Colon (tissue), 2 donors: Measurements from ENCODE around the gene PXMP2.

Experiments
- FAIRE-seq: peaks from 2 replicates; lab custom pipeline; 2012; peaks lifted over from hg19 to GRCh38; lab: Jason Lieb, UNC
- donor health status: control.
- donor health status: control.

PXMP2 gene

DNA sequence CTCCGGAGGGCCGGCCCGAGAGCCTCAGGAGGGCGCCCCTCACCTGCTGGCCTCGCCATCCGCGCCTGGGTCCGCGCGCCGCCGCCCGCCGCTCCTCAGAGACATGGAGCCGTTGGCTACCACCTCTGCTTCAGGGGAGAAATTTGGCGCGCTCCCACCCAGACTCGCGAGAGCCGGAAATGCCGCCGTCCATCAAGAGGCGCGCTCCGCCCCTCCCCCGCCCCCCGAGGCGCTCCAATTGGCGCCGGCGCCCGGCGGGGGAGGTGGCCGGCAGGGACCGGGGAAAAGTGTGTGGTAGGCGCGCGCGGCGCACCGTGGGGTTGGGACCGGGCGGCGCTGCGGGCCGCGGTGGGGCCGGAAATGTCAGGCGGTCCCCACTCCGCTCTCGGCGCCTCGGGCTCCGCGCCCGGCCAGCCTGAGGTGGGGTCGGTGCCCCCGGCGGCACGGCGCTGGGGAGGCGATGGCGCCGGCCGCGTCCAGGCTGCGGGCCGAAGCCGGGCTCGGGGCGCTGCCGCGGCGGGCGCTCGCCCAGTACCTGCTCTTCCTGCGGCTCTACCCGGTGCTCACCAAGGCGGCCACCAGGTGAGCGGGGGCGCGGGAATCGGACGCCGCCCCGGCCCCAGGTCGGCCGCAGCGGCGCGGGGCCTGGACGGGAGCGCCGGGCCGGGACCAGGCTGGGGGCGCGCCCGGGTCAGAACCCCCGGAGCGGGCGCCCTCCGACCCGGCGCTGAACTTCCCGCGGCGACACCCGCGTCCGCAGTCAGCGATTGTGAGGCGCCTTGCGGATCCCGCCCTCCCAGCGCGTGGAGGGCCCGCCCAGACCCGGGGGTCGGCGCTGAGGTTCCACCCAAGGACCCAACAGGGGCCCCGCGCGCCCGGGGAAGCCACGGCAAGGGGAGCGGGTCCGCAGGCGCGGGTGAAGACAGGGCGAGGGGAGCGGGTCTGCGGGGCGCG lies at the start of gene PXMP2, which contains the start of gene POLE:
Gene PXMP2, plus strand, starts transcription at position 377 of the 954 bp plus-strand sequence. Its CDS starts 84 bp downstream, at position 461.
Gene POLE, minus strand, starts transcription at position 132 of the 954 bp plus-strand sequence. Its CDS starts 27 bp downstream, at position 105.
- no peak for FAIRE-seq

DNA sequence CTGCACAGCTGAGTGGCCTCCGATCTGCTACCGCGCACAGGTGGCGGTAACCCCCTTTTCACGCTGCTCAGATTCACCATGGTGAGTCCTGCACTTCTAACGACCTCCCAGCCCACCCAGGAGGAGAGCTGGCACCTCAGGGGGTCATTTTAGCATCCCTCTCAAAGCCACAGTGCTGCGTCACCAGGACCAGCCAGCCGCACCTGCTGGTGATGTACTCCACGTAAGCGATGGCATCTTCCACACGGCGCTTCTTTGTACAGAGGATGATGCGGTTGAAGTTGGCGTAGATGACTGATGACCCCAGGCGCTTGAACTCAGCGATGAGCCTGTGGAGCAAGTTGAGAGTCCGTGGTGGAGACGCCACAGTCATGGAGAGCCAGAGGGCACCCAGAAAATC lies 49.6 kb upstream of the PXMP2 start:
- FAIRE-seq: no peak

DNA sequence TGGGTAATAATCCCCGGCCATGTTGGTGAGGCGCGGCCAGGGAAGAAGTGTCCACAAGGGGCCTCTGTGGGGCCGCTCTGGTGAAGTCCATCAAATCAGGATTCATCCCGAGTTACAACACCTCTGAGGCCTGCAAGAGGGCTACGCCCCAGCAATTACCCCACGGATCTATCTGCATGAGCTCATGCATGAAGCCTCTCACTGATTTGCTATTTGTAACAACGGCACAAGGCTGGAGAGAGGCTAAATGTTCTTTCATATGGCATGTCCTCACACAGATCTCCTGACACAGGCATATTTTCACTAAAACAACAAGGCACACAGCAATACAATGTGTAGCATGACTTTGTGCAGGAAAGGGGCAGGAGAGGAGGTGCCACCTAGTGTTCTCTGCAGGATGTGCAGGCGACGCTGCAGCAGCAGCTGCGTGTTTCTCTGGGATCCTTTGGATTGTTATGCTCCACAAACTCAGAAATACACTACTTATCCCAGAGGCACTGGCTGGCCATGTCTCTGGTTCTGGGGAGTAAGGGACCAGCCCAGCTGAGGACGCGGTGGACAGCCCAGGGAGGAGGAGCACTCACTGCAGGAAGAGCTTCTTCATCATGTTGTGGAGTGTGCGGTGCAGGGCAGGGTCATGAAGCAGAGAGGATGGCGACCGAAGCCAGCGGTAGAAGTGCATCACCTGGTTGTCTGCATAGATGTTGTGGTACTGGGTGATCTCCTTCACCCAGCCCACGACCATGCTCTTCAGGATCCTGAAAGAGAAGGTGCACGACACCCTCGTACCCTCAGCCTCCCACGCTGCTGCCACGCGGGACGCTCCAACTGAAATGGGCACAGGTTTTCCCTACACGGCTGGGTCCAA lies 48.6 kb upstream of the PXMP2 start:
- no peak for FAIRE-seq

DNA sequence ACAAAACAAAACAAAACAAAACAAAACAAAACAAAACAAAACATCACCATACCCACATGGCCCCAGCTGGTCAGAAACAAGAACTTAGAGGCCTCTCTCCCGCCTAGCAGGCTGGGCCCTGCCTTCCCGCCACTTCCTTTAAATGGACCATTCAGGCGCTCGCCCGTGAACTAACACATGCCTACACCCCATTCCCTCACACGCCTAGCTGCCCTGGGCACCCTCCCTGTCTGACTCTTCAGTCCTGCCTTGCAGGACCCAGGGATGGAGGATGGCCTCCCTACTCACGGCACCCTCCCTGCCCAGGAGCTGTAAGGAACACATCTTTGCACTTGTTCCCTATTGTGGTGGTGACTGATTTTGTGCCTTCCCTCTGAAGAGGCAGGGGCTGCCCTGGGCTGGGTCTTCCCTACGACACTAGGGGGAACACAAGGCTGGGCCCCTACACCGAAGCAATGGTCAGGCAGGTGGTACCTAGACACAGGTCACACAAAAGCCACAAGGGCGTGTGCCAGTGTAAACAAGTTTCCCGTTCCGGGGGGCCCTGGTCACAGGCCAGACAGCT lies 47.3 kb upstream of the PXMP2 start:
- FAIRE-seq: no peak

DNA sequence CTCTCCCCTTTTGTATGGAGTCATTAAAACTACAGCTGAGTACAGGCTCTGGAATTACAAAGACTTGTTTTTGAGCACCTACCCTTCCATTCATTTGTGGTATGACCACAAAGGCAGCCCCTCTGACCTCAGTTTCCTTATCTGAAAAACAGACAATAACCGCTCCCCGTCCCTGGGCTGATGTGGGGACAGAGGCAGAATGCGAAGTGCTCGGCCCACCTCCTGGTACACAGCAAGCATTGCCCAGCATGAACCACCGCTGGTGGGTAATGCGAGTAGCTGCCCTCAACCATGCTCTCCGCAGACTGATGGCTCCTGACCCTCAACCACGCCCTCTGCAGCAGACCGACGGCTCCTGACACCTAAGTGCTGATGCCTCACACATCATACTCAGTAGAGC lies 46.5 kb upstream of the PXMP2 start:
- no peak for FAIRE-seq

DNA sequence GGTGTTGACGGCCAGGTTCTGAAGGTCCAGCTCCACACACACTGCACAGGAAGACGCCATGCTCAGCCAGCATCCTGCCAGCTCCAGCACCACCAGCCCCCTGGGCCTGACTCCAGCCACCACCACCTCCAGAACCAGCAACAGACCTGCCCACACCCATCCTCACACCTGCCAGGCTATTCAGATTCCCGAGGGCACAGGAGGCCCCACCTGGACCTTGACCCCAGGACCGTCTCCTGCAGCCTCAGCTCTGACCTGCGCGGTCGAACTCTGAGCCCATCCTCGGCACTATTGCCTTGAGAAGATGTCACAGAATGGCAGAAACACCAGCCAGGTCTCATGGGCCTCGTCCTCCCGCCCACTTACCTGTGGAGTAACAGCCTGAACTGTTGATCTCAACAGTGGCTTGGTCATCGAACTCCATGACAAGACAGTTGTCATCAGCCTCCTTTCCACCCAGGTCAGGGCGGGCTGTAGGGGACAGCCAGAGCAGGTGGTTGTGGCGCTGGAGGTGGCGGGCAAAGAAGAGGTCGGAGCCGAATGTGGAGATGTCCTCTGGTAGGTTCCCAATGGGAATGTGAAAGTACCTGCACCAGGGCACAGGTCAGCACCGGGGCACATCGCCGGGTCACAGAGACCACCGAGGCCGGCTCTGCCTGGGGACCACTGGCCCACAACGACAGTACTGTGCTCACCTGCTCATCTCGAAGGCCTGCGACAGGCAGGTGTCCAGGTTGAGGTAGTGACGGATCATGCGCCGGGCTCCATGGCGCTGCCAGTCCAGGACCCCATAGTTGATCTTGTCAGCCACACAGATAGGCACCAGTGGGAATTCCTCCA lies 45.4 kb upstream of the PXMP2 start:
- no peak for FAIRE-seq

DNA sequence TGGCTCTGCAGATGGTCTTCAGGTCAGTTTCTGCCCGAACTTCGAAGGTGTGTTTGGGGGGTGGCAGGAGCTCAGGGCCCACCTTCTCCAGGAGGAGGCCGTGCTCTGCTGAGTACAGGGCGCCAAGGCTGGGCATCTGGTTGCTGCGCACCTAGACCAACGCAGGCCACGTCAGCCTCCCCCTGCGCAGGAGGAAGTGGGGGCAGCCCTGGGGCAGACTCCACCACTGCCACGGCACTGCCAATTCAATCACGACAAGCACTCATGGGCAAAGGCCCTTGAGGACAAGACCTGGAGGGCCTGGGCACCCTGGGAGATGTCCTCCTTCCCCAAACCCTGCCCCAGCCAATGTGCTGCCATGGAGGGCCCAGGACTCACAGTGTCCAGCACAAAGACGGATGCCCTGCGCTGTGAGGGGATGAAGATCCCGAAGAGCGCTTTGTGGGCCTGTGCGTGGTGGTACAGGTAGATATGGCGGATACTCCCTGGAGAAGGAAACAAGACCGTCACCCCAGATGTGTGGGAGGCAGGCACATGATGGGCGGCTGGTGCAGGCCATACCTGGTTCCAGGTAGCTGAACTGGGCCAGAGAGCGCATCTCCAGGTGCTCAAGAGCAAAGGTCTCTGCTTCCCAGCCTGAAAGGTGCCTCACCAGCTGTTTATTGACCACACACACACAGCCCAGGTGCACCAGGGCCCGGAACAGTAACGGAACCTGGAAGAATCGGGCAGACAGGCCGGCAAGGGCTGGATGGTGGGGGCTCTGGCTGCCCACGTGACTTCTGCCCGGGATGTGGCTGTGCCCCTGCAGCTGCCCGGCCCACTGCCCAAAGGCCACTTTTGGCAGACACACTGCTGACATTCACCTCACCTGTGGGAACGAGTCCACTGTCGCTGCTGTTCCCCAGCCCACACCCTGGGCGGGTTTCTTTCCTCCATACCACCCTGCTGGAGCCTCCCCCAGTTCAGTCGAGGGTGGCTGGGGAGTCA lies 44.2 kb upstream of the PXMP2 start:
- FAIRE-seq: no peak

DNA sequence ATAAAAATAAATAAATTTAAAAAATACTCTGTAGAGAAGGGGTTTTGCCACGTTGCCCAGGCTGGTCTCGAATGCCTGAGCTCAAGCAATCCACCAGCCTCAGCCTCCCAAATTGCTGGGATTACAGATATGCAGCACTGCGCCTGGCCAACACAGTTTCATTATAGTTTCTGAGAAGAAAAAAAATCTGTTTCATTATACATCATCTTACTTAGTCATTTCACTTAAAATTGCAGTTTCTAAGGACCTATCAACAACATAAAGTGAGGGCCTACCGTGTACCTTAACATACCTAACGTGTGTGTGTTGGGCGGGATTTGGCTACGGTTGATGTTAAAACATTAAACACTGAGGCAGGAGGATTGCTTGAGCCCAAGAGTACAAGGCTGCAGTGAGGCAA lies 40.5 kb upstream of the PXMP2 start:
- no peak for FAIRE-seq

DNA sequence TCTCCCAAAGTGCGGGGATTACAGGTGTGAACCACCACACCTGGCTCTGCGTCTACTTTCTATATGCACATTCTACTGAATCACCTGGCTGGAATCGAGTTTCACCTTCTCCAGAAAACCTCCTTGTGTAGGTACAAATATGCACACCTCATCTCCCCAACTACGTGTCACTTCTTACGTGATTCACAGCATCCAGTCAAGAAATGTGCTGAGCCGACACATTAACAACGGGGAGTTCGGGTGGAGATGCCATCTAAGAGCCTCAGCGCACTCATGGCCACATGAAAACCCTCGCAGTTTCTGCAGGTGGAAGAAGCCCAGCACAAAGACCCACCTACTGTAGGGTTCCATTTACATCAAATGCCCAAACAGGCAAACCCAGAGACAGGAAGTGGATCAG lies 39.5 kb upstream of the PXMP2 start:
- FAIRE-seq: no peak

DNA sequence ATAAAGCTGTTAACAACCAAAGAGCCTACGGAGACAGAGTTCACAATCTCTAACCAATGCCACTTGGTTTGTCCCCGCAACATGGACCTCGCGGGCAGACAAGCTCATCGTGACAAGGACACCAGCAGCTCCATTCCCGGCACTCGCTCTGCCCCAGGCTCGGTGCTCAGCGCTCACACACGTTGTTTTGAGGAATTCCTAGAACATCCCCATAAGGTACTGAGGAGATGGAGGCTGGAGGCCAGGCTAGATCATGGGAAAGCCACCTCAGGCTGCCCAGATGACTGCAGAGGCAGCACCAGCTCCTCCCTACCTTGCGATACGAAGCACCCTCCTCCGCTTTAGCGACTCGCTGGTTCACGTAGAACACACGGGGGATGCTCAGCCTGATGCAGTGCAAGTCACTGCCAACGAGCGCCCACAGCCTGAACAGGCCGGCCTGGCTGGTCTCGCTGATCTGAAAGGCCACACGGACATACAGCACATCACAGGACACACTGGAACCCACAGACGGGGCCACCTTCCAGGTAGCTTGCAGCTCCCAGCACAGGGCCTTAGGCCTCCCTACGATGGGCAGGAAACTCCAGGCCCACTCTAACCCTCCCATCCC lies 38.7 kb upstream of the PXMP2 start:
- no peak for FAIRE-seq

DNA sequence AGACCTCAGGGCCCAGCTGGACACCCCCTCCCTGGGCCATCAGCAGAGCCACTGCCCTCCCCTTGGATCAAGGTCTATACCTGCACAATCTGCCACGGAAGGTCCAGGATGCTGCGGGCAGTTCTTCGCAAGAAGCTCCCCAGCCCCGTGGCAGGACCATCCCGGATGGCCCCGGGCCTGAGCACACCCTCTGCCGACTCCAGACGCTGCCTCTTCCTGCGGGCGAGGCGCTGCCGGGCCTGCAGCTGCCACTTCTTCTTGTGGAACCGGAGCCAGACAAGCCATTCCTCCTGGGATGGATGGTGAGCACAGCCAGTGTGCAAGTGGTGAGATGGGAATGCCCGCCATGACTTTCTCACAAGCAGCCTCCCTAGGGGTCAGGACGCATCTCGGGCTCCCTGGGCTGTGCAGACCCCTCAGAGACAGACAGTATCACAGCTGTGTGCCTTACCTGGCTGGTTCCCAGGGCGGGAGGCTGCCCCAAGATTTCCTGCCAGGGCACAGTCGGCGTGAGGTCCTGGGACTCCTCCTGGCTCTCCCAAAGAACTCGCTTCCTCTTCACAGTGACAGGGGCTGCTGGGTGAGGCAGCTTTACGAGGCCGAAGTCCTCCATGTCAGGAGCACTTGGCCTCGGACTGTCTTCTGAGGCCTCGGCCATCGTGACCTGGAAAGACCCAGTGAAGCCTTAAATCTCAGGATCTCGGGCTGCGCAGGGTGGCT lies 38.0 kb upstream of the PXMP2 start:
- FAIRE-seq: no peak

DNA sequence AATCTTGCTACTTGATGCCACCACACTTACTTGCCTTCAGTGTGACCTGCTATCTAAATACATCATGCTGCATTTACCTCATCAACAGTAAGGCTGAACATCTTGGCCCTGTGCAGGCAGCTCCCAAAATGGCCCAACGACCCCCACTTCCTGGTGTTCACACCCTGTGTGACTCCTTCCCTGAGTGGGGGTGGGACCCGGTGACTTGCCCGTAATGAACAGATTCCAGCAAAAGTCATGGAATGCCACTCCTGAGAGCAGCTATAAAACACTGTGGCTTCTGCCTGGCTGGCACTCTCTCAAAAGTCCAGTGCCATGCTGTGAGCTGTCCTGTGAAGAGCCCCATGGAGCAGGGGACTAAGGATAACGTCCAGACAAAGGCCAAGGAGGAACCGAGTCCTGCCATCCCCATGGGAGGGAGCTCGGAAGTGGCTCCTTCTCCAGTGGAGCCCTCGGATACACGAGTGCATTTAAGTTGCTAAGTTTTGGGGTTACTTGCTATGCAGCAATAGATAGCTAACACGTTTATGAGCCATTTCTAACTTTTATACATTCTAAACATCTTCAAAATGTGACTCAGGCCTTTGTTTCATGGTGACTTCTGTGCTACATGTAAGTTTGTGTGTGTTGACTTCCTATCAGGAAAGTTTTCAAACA lies 35.8 kb upstream of the PXMP2 start:
- no peak for FAIRE-seq

DNA sequence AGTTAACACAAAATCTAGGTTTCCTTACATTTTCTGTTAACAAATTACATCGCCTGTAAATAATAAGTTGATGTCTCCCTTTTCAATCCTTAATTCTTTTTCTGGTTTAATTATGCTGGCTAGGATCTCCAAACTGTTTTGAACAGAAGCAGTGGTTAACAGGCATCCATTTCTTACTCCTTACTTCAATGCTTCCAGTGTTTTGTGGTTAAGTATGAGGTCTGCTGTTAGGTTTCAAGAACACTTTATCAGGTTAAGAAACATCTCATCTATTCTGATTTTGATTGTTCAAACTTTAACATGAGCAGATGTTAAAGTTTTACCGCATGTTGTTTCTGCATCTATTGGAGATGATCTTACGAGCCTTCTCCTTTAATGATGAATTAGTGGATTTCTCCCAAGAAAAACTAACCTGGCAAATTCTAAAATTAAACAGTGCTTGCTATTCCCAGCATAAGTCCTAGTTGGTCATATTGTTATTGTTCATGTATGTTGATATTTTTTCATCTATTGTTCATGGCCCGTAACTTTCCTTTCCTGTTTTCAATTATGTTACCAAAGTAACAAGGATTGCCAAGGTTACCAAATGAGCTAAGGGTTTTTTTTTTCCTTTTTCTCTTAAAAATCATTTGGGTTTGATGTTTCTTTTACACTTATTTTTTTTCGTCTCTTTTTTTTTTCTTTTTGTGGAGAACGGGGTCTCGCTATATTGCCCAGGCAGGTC lies 33.7 kb upstream of the PXMP2 start:
- no peak for FAIRE-seq

DNA sequence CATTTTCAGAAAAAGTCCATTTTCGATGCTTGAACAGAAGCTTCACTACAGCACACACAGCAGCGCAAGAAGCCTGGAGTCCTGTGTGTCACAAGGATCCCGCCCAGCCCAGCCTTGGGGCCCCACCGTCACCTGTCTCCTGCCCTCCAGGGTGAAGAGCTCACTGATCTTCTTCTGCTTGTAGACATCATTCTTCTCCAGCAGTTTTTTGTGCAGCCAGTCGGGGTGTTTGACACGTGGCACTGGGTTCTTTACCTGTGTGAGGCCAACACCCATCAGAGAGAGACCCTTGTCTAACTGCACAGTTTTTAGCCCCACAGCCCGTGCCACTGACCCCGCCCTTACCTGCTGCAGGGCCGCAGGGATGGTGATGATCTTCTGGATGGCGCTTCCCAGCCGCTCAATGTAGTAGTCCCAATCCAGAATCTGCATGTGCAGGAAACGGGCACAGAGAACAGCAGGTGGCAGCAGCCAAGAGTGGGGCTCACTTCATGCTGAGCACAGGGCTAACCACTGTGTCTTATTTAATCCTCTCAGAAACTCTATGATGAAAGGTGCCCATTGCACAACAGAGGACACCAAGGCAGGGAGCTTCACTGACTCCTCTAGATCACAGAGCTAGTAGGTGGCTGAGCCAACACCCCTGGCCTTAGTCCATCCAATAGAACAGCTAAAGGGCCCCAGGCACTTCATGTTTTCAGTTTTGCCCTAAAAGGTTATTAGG lies 30.2 kb upstream of the PXMP2 start:
- FAIRE-seq: no peak

DNA sequence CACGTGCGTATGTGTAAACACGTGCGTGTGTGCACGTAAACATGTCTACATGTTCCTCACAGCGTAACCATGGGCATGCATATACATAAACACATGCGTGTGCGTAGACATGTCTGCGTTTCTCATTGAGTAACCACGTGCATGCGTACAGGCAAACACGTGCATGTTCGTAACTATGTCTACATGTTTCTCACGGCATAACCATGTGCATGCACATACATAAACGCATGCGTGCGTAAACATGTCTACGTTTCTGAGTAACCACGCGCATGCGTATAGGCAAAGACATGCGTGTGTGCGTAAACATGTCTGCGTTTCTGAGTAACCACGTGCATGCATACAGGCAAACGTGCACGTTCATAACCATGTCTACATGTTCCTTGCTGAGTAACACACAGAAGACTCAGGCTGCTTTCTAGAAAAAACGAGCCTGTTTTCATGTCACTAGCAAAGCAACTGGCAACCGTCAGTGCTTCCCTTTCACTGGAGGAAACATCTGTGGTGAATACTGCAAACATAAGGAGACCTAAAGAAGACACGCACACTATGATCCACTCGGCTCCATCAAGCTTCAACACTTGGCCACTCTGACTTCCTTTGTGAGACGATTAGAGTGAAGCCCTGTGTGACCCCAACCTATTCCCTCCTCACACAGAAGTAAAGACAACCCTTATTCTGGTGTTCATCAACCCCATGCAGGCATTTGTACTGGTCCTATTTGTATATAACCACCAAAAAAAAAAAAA lies 29.1 kb upstream of the PXMP2 start:
- FAIRE-seq: no peak

DNA sequence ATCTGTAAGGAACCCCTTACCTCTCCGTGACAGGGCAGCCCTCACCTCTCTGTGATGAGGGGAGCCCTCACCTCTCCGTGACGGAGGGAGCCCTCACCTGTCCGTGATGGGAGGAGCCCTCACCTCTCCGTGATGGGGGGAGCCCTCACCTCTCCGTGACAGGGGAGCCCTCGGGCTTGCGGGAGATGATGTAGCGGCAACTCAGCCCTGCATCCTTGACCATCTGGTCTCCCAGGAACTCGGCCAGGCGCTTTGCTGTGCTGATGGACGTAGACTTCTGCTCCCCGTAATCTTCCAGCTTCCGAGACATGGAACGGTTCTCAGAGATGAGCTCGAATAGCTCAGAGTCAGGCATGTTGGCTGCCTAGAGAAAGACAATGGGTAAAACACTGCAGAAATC lies 28.2 kb upstream of the PXMP2 start:
- no peak for FAIRE-seq

DNA sequence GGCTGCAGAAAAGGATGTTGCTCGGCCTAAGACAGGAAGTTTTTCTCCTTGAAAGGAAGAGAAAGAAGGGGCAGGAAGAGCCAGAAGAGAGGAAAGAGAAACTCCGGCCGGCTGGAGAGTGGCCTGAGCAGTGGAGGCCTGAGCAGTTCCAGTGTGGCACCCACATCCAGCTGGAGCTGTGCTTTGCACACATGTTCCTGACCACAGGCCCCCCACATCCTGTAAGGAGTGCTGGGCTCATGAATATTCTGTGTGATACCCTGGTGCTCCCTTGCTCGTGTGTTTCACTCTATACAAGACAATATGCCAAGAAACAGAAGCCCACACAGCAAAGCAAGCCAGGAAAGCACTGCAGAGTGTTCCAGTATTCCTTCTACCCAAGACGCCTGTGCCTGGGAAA lies 27.3 kb upstream of the PXMP2 start:
- no peak for FAIRE-seq
